ENCODE results near the gene SDSL. TPM values are rescaled to one million over a fixed set of nuclear protein-coding genes. Genes with fewer than 3 reads are reported as not detected.

The SDSL gene
- total and polyA plus RNA-seq, 4 donors = 3.0 to 25.8 (median 13.0) TPM

DNA sequence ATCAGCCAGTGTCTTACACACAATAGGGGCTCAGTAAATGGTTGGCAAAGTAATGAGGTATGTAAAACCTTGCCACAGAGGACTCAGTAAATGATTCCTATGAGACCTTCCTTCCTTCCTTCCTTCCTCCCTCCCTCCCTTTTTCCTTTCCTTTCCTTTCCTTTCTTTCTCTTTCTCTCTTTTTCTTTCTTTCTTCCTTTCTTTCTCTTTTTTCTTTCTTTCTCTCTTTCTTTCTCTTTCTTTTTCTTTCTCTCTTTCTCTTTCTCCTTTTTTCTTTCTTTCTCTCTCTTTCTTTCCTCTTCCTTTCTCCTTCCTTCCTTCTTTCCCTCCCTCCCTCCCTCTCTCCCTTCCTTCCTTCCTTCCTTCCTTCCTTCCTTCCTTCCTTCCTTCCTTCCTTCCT lies 26.0 kb upstream of the SDSL start:
- no peaks in the 10 kb centered on the region for H3K4me1 ChIP-seq (ENCODE audit: control insufficient read depth in 5 of 5, insufficient read depth in 5 of 5, low read length in 5 of 5)
- H3K27me3 ChIP-seq (ENCODE audit: control insufficient read depth in 3 of 3, insufficient read depth in 3 of 3, low read length in 2 of 3) = no peaks in the 10 kb centered on the region
- DNase-seq = no peak
- no peak overlapping the region for H3K9ac ChIP-seq (ENCODE audit: insufficient read depth in 1 of 2, low read length in 2 of 2)
- TF ChIP-seq, protein P1, sequence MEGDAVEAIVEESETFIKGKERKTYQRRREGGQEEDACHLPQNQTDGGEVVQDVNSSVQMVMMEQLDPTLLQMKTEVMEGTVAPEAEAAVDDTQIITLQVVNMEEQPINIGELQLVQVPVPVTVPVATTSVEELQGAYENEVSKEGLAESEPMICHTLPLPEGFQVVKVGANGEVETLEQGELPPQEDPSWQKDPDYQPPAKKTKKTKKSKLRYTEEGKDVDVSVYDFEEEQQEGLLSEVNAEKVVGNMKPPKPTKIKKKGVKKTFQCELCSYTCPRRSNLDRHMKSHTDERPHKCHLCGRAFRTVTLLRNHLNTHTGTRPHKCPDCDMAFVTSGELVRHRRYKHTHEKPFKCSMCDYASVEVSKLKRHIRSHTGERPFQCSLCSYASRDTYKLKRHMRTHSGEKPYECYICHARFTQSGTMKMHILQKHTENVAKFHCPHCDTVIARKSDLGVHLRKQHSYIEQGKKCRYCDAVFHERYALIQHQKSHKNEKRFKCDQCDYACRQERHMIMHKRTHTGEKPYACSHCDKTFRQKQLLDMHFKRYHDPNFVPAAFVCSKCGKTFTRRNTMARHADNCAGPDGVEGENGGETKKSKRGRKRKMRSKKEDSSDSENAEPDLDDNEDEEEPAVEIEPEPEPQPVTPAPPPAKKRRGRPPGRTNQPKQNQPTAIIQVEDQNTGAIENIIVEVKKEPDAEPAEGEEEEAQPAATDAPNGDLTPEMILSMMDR (IDR thresholded peaks at IDR 0.05; ENCODE audit: control extremely low read depth, extremely low read depth) = no peak
- no peak overlapping the region for H3K27ac ChIP-seq (ENCODE audit: low read depth in 1 of 2, low read length in 1 of 2)
- no peaks in the 10 kb centered on the region for H3K9me3 ChIP-seq (ENCODE audit: control insufficient read depth in 4 of 4, insufficient read depth in 3 of 4, low read length in 3 of 4)
- peaks cover 0 to 1% (median 0%) of the 10 kb centered on the region in 4 donors for H3K36me3 ChIP-seq (ENCODE audit: control insufficient read depth in 4 of 4, insufficient read depth in 4 of 4, low read length in 4 of 4)
- no peak overlapping the region for H3K4me3 ChIP-seq
- no peak for ATAC-seq (ENCODE audit: insufficient read depth, low FRiP score)

DNA sequence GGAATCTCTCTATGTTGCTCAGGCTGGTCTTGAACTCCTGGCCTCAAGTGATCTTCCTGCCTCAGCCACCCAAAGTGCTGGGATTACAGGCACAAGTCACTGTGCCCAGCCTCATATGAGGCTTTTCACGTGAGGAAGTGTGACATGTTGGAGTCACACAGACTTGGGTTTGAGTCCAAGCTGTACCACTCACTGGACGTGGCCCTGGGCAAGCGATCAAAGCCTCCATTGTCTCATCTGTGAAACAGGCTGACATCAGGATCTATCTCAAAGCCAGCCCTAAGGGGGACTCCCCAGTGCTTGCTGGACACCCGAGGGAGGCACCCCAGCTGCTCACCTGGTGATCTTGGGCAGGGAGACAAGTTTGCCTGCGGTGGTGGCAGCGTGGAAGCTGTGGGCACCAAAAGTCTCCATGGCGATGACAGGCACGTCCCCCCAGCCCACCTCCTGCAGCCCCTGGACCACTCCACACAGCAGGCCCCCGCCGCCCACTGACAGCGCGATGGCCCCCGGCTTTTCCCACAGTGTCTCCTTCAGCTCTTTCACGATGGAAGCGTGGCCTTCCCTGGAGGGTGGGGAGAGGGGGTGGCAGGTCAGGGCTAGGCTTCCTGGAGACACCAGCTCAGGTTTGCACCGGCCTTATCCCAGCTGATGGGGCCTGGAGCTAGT lies 25.2 kb upstream of the SDSL start:
- H3K27me3 ChIP-seq (ENCODE audit: control insufficient read depth in 3 of 3, insufficient read depth in 3 of 3, low read length in 2 of 3) = no peaks in the 10 kb centered on the region
- ATAC-seq (ENCODE audit: insufficient read depth, low FRiP score) (no peak), DNase-seq (no peak)
- H3K9ac ChIP-seq (ENCODE audit: insufficient read depth in 1 of 2, low read length in 2 of 2) = no peak overlapping the region
- H3K27ac ChIP-seq (ENCODE audit: low read depth in 1 of 2, low read length in 1 of 2) = no peak overlapping the region
- no peaks in the 10 kb centered on the region for H3K9me3 ChIP-seq (ENCODE audit: control insufficient read depth in 4 of 4, insufficient read depth in 3 of 4, low read length in 3 of 4)
- no peaks in the 10 kb centered on the region for H3K36me3 ChIP-seq (ENCODE audit: control insufficient read depth in 4 of 4, insufficient read depth in 4 of 4, low read length in 4 of 4)
- WGBS, 2 donors = 66 to 78% methylated on average over 16 of the region's 16 CpGs
- TF ChIP-seq, protein P1 (IDR thresholded peaks at IDR 0.05; ENCODE audit: control extremely low read depth, extremely low read depth) = no peak
- H3K4me1 ChIP-seq (ENCODE audit: control insufficient read depth in 5 of 5, insufficient read depth in 5 of 5, low read length in 5 of 5) = no peaks in the 10 kb centered on the region
- H3K4me3 ChIP-seq = no peak overlapping the region

DNA sequence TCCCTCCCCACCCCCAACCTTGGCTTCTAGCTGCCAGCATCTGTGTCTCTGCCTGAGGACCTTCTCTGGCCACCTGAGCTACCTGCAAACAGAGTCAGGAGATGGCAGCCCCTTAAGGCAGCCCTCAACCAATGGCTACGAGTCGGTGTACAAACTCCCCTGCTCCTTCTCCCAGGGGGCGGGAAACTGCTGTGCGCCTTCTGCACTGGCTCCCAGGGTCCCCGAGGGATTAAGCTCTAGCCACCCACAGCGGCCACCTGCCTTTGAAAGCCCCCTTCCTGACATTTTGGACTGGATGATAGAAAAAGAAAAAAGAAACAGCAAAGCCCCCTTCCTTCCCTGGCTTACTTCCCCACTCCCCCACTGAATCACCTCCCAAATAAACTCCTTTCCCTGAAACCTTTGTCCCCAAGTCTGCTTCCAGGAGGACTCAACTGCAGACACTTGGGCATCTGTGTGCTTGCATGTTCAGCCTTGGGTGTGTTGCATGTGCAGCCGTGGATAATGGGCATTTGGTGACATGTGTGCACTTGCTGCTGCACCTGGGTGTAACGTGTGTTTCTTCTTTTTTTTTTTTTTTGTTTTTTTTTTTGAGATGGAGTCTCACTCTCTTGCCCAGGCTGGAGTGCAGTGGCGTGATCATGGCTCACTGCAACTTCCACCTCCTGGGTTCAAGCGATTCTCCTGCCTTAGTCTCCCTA lies 24.5 kb upstream of the SDSL start:
- Histone ChIP-seq H3K4me3 (no peak overlapping the region), H3K9ac (ENCODE audit: insufficient read depth in 1 of 2, low read length in 2 of 2) (no peak overlapping the region), H3K36me3 (ENCODE audit: control insufficient read depth in 4 of 4, insufficient read depth in 4 of 4, low read length in 4 of 4) (no peaks in the 10 kb centered on the region), H3K27ac (ENCODE audit: low read depth in 1 of 2, low read length in 1 of 2) (no peak overlapping the region), H3K4me1 (ENCODE audit: control insufficient read depth in 5 of 5, insufficient read depth in 5 of 5, low read length in 5 of 5) (no peaks in the 10 kb centered on the region), H3K27me3 (ENCODE audit: control insufficient read depth in 3 of 3, insufficient read depth in 3 of 3, low read length in 2 of 3) (no peaks in the 10 kb centered on the region), H3K9me3 (ENCODE audit: control insufficient read depth in 4 of 4, insufficient read depth in 3 of 4, low read length in 3 of 4) (no peaks in the 10 kb centered on the region)
- 59 to 70% methylated on average over 10 of the region's 10 CpGs for WGBS, 2 donors
- TF ChIP-seq, protein P1 (IDR thresholded peaks at IDR 0.05; ENCODE audit: control extremely low read depth, extremely low read depth) = no peak
- ATAC-seq (ENCODE audit: insufficient read depth, low FRiP score) = no peak
- no peak for DNase-seq
